Neural progenitor cell (in vitro differentiated cells): ENCODE data around the gene ZIM2.

Source experiments
- CTCF ChIP-seq: fragments of 200-600 bp; sonication (generic); IDR thresholded peaks from 2 replicates; pipeline ENCODE4 v1.5.1; 2017; ENCODE audit warnings: antibody characterized with exemption, mild to moderate bottlenecking
- EZH2 ChIP-seq: fragments of 200-600 bp; sonication (generic); IDR thresholded peaks from 2 replicates; pipeline ENCODE4 v1.6.1; 2017; ENCODE audit warnings: antibody characterized with exemption, mild to moderate bottlenecking, moderate library complexity

DNA sequence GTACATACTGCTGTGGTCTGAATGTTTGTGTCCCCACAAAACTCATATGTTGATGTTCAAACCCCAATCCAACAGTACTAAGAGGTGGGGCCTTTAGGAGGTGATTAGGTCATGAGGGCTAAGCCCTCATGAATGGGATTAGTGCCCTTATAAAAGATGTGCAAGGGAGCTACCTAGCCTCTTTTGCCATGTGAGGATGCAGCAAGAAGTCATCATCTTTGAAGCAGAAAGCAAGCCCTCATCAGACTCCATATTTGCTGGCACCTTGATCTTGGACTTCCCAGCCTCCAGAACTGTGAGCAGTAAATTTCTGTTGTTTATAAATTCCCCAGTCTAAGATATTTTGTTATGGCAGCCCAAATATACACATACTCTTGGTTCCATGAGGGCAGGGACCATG, 33.9 kb downstream of the ZIM2 start:
- TF ChIP-seq CTCF = no peak
- TF ChIP-seq EZH2 = no peak
